HG03103 (cell line): ENCODE data around the gene RPS6KA1.
A peak's percentile ranks its signal among the peaks of the same experiment; 100 is the strongest.

Experiments
- ATAC-seq: cut with Tn5 transposase; IDR thresholded peaks from one replicate; pipeline ENCODE4 v1.9.1; 2021; ENCODE audit warnings: low read depth; ENCODE audit not compliant: unreplicated experiment

Gene RPS6KA1

DNA sequence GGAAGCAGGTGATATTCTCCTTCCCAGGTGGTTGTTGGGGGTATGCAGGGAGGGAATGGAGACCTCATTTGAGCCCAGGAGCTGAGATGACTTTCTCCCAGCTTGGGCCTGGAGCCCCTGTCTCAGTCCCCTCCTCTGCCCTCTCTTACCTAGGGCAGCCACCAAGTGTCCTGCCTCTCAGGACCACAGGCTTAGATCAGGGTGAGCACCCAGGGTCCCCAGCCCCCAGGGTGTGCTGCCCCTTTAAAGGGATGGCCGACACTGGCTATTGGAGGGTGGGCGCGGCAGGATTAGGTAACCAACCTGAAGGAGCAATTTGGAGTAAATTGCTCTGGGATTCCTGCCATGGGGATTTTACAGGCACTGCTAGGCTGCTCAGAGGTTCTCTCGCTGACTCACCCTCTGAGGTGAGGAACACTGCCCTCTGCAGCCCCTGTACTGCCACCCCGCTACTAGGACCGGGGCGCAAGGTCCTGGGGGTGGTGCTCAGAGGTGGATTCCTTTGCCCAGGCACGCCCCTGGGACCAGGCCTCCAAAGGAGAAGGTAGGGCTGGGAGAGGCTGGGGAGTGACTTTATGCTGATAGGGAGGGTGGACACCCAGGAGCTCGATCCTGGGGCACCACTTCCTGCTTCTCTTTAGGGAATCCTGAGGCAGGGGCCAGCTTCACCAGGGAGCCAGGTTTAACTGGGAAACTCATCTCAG lies 1.5 kb downstream of the RPS6KA1 start:
- ATAC-seq = no peak

DNA sequence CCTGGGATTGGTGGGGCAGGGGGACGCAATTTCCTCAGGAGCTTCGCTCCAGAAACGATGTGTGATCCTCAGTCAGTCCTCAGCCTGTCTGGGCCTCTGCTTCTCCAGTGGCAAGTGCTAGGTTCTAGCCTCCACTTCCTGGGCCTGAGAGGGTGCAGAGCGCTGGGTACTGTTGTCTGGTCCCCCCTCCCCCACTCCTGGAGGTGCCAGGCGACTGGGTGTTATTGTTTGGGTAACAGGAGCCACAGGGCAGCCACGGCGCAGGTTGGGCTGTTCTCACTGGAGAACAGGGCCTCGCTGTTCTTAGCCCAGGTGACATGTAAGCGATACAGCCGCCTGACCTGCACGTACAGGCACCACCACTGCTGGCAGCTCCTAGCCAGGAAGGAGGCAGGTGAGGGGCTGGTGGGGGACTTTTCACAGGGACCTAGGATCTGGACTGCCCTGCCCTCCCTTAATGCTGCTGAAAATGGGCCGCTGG lies 2.1 kb downstream of the RPS6KA1 start:
- no peak for ATAC-seq

GRCh38 chr1:26533951-26534509 lies 4.5 kb downstream of the RPS6KA1 start:
- ATAC-seq = no peak

- ATAC-seq = no peak
Measured at GRCh38 chr1:26535201-26535600, 5.6 kb downstream of the RPS6KA1 start.

- ATAC-seq = no peak
Measured at GRCh38 chr1:26536081-26536480, 6.5 kb downstream of the RPS6KA1 start.

GRCh38 chr1:26536521-26536920 lies 7.0 kb downstream of the RPS6KA1 start:
- ATAC-seq = no peak

DNA sequence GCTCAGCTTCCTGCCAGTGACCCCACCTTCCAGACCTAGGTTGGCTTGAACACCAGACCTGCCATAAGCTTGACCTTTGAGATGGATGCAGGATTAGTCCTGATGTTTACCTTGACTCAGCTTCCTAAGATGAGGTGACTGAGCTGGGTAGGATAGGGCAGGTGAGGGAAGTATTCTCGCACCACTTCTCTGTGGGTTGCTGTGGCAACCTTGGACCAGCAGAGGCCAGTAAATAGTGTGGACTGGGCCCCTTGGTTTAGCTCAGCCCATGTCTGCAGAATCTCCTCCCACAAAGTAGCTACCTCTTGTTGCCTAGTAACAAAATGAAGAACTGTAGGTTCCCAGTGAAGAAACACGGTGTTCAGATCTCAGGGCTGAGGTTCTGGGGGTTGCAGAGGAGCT lies 8.4 kb downstream of the RPS6KA1 start:
- ATAC-seq = no peak

DNA sequence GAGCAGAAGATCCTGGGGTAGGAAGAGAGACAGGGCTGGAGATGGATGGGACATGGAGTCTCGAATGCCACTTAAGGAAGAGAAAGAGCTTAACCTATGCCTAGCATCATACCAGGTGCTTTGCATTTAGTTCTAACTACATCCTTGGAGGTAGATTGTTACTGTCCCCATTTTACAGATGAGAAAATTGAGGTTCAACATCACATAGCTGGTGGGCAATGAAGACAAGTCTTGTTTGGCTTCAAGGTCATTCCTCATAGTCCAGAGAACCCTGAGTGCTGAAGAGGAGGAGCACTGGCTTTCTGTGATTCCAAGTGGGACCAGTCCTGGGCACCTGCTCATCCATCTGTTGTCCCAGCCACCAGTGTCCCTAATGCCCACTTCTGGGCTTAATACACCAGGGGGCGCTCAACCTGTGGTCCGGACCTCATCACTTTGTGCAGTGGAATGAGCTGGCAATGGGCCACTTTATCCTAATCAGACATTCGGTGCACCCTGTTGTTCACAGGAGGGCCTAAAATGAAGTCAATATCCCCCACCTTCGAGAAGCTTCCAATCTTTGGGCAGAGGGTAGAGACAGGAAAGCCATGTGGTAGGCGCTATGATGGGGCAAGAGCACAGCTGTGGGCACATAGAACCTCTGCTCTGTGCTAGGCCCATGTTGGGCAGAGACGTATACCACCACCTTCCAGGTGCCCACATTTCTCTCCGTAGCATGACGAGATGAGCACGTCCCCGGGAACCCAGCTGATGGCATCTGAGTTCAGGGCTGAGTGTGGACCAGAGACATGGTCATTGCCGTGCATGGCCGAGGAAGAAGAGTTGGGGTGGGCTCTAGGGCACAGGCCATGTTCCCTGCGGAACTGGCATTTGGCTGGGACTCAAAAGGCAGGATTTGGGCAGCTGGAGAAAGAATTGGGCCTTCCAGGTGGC lies 9.2 kb downstream of the RPS6KA1 start:
- ATAC-seq = no peak

DNA sequence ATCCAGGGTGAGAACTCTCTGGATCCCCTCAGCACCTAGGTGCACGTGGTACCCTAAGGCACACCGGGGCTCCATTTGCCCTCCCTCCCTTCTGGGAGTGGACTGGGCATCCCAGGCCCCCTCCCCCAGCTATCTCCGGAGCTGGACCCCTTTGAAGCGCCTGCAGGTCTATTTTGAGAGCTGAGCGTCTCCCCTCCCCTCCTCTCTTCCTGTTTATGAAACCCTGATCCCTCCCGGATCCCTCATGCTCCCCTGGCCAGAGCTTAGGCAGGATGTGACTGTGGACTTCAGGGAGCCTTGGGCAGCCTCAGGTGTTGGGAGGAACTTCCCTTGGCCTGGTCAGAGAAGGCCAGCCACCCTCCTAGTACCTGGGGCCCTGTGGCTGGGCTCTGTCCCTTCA lies 10.2 kb downstream of the RPS6KA1 start:
- ATAC-seq = no peak

GRCh38 chr1:26540351-26540750 lies 10.8 kb downstream of the RPS6KA1 start:
- ATAC-seq = no peak

- ATAC-seq = no peak
Measured at GRCh38 chr1:26541431-26541815, 11.9 kb downstream of the RPS6KA1 start.

DNA sequence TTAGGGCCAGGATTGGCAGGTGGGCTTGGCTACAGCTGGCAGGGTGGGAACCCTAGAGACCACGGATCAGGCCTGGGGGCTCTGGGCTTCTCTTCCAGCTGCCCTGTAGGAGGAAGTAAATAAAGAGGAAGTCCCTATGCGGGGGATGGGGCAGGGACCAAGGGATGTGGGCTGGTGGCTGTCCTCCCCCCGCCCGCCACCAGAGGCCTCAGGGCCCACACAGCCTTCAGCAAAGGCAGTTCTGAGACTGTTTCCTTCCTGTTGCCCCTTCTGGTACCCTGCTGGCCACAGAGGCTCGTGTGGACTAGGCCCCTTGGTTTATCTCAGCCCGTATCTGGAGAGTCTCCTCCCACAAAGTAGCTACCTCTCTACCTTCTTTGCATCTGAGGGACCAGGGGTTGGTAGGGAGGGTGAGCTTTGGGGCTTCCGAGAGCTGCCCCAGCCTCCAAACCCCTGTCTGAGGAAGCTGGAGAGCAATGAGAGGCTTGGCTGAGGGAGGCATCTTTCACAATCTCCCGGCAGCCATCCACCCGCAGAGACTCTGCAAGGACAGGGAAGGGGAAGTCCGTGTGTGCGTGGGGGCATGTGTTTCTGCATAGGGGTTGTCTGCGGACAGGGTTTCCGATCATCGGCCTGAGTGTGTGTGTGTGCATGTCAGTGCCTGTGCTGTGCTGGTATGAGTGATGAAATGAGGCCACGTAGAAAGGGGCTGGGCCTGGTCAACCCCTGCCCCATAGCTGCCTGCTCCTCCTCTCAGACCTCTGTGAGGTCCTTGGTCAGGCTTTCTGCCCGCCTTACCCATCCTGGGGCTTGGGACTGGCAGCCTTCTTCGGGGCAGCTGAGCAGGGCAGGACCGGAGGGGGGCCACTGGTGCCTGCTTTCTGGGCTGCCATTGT lies 12.5 kb downstream of the RPS6KA1 start:
- peak; percentile 45 for ATAC-seq

GRCh38 chr1:26542771-26543451 lies 13.3 kb downstream of the RPS6KA1 start:
- ATAC-seq = no peak

GRCh38 chr1:26543462-26543861 lies 13.9 kb downstream of the RPS6KA1 start:
- ATAC-seq = no peak

DNA sequence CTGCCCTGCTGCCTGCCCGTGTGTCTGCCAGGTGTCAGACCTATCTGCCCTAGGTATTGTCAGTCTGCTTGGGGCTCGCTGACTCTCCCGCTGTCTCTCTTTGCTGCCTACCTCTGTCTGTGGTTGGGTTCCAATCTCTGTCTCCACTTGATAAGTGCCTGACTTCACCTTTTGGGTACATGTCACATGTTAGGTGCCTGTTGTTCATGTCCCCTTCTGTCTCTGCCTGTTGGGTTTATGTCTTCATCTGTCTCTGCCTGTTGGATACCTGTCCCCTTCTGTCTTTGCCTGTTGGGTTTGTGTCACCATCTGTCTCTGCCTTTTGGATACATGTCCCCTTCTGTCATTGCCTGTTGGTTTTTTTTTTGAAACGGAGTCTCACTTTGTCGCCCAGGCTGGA lies 14.6 kb downstream of the RPS6KA1 start:
- ATAC-seq = no peak

DNA sequence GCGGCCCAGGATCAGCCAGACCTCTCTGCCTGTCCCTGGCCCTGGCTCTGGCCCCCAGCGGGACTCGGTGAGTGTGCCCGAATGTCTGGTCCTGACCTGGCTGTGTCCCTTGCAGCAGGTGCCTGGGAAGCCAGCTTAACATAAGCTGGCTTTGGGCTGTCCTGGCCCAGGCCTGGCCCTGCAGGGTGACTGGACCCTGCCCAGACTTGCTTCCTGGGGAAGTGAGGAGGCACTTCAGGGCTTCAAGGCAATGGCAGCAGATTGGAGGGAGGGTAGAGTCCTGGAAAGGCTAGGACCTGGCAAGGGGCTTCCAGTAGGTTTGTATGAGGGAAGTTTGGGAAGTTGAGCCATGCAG lies 16.4 kb downstream of the RPS6KA1 start:
- ATAC-seq = no peak

GRCh38 chr1:26546375-26546774 lies 16.8 kb downstream of the RPS6KA1 start:
- no peak for ATAC-seq

DNA sequence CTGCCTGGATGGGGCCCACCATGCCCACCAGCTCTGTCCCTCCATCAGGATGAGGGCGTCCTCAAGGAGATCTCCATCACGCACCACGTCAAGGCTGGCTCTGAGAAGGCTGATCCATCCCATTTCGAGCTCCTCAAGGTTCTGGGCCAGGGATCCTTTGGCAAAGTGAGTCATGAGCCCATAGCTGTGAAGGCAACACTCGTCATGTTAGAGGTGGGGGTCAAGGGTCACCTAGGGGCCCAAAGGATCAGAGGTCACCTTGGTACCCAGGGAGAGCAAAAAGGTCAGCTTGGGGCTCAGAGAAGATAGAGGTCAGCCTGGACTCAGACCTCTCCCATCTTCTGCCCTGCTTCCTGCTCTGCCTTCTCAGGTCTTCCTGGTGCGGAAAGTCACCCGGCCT lies 17.3 kb downstream of the RPS6KA1 start:
- ATAC-seq = no peak

GRCh38 chr1:26548841-26549240 lies 19.3 kb downstream of the RPS6KA1 start:
- no peak for ATAC-seq

- ATAC-seq = no peak
Measured at GRCh38 chr1:26550946-26551345, 21.4 kb downstream of the RPS6KA1 start.
